NB4 (cell line): Measurements from ENCODE around the gene CHST8.

Experiments used
- DNase-seq: peaks from one replicate; pipeline ENCODE4 v3.0.0; 2010; ENCODE audit warnings: low read depth
- H3K4me3 ChIP-seq: one replicate; pipeline ENCODE4 v1.5.1; 2011; ENCODE audit warnings: mild to moderate bottlenecking, low read depth, low read length, moderate library complexity
- CTCF ChIP-seq: IDR thresholded peaks from one replicate; pipeline ENCODE4 v1.5.1; 2012; ENCODE audit warnings: low read depth, low read length
- MAX ChIP-seq: IDR thresholded peaks from 2 replicates; pipeline ENCODE4 v1.6.1; 2011; ENCODE audit warnings: low read depth, low read length
- MYC ChIP-seq: IDR thresholded peaks from 2 replicates; pipeline ENCODE4 v1.6.1; 2011; ENCODE audit warnings: low read depth, low read length
- POLR2A ChIP-seq: IDR thresholded peaks from 2 replicates; pipeline ENCODE4 v1.6.1; 2011; ENCODE audit warnings: mild to moderate bottlenecking; ENCODE audit not compliant: insufficient read length; ENCODE audit errors: extremely low read depth

Gene CHST8

GRCh38 chr19:33621811-33622504 lies at the start of gene CHST8:
Gene CHST8 (plus strand): TSS chr19:33621953. CDS start chr19:33689262, 67,309 bp downstream.
- no peak for TF ChIP-seq MAX
- TF ChIP-seq CTCF = no peak
- no peak for TF ChIP-seq MYC
- no peak for TF ChIP-seq POLR2A
- no peak within 1 kb of the TSS for H3K4me3 ChIP-seq
- no peak for DNase-seq

- TF ChIP-seq MYC (no peak), POLR2A (no peak), CTCF (no peak), MAX (no peak)
- DNase-seq = no peak
Observed at GRCh38 chr19:33572929-33573328, 48.8 kb upstream of the CHST8 start.

GRCh38 chr19:33574824-33575223 lies 46.9 kb upstream of the CHST8 start:
- no peak for DNase-seq
- no peak overlapping the region for H3K4me3 ChIP-seq
- TF ChIP-seq MYC = no peak
- TF ChIP-seq POLR2A = no peak
- no peak for TF ChIP-seq MAX
- no peak for TF ChIP-seq CTCF

More at GRCh38 chr19:33572929-33573328, 48.8 kb upstream of the CHST8 start:
- H3K4me3 ChIP-seq = no peak overlapping the region

GRCh38 chr19:33578697-33579096 lies 43.1 kb upstream of the CHST8 start:
- DNase-seq = no peak
- TF ChIP-seq POLR2A = no peak
- no peak for TF ChIP-seq MAX
- no peak for TF ChIP-seq MYC
- no peak for TF ChIP-seq CTCF

GRCh38 chr19:33580026-33580644 lies 41.6 kb upstream of the CHST8 start:
- DNase-seq = no peak
- no peak for TF ChIP-seq POLR2A
- no peak for TF ChIP-seq CTCF
- TF ChIP-seq MYC = no peak
- TF ChIP-seq MAX = no peak

More at GRCh38 chr19:33578697-33579096, 43.1 kb upstream of the CHST8 start:
- H3K4me3 ChIP-seq = no peak overlapping the region

More at GRCh38 chr19:33580026-33580644, 41.6 kb upstream of the CHST8 start:
- no peak overlapping the region for H3K4me3 ChIP-seq
